Progenitor cell of endocrine pancreas (in vitro differentiated cells): ENCODE data around the gene SCO2. TPM values are rescaled to one million over a fixed set of nuclear protein-coding genes. Genes with fewer than 3 reads are reported as not detected.

Experiments
- DNase-seq: peaks from one replicate; pipeline ENCODE4 v3.0.0; 2021; ENCODE audit warnings: low spot score; ENCODE audit not compliant: unreplicated experiment
- H3K27ac Mint-ChIP-seq: 2 replicates; pipeline ENCODE4 v1.8.0; 2021; ENCODE audit warnings: mild to moderate bottlenecking, moderate library complexity, mixed read lengths
- H3K27me3 Mint-ChIP-seq: 2 replicates; pipeline ENCODE4 v1.8.0; 2021; ENCODE audit warnings: mixed read lengths
- H3K36me3 Mint-ChIP-seq: 2 replicates; pipeline ENCODE4 v1.8.0; 2022; ENCODE audit warnings: mixed read lengths; ENCODE audit not compliant: insufficient read depth
- H3K4me1 Mint-ChIP-seq: 2 replicates; pipeline ENCODE4 v1.8.0; 2021; ENCODE audit warnings: low read depth, mixed read lengths
- H3K4me3 Mint-ChIP-seq: 2 replicates; pipeline ENCODE4 v1.8.0; 2021; ENCODE audit warnings: low read depth, mild to moderate bottlenecking, moderate library complexity, mixed read lengths
- H3K9me3 Mint-ChIP-seq: 2 replicates; pipeline ENCODE4 v1.8.0; 2021; ENCODE audit warnings: low read depth, mixed read lengths
- CTCF ChIP-seq: fragments of 200-600 bp; sonication (generic); IDR thresholded peaks from one replicate; pipeline ENCODE4 v1.5.0; 2021; ENCODE audit warnings: antibody characterized with exemption, mild to moderate bottlenecking; ENCODE audit not compliant: unreplicated experiment
- total RNA-seq: library from RNA; stranded (reverse); gene quantifications from 2 replicates; pipeline ENCODE4 v1.2.1, GENCODE V29; 2021

Gene SCO2
- total RNA-seq, 1 donor from 2014 or later: 3.7 TPM

DNA sequence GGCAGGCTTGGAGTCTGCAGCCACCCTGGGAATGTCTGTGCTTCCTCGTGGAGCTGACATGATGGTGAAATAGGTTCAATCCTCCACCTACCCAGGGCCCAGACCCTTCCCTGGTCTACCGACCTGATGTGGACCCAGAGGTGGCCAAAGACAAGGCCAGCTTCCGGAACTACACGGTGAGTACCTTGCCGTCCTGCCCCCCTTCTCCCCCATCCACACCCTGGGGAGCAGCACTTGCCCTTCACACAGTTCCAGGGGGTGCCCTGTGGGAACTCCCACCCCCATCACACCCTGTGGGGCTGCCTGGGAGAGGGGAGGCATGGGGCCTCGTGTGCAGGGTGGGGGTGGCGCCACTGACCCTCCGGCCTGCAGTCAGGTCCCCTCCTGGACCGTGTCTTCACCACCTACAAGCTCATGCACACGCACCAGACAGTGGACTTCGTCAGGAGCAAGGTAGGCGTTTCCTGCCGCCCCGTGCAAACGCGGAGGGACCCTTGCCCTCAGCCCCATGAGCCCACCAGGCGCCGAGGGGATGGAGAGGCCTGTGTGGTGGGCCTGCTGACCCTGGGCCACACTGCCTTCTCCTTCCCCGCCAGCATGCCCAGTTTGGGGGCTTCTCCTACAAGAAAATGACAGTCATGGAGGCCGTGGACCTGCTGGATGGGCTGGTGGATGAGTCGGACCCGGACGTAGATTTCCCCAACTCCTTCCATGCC is 38.0 kb downstream of the SCO2 start:
- Mint-ChIP-seq H3K4me3 (no peak overlapping the region), H3K27me3 (peaks cover 30% of the 10 kb centered on the region), H3K27ac (no peak overlapping the region), H3K4me1 (no peaks in the 10 kb centered on the region), H3K36me3 (no peaks in the 10 kb centered on the region), H3K9me3 (no peaks in the 10 kb centered on the region)
- TF ChIP-seq CTCF: no peak
- DNase-seq: no peak

GRCh38 chr22:50486561-50487289 is 38.7 kb downstream of the SCO2 start, which contains the start of gene MIOX:
Gene MIOX (plus strand): TSS chr22:50486859. CDS start chr22:50486898, 39 bp downstream.
- Mint-ChIP-seq H3K9me3 (no peaks in the 10 kb centered on the region), H3K27ac (peak within 1 kb of the TSS; percentile 69), H3K27me3 (peaks cover 30% of the 10 kb centered on the region), H3K4me1 (no peaks in the 10 kb centered on the region), H3K36me3 (no peaks in the 10 kb centered on the region), H3K4me3 (no peak within 1 kb of the TSS)
- no peak for DNase-seq
- TF ChIP-seq CTCF: no peak

GRCh38 chr22:50485221-50486131 is 39.9 kb downstream of the SCO2 start:
- no peaks in the 10 kb centered on the region for H3K36me3 Mint-ChIP-seq
- peaks cover 29% of the 10 kb centered on the region for H3K27me3 Mint-ChIP-seq

DNA sequence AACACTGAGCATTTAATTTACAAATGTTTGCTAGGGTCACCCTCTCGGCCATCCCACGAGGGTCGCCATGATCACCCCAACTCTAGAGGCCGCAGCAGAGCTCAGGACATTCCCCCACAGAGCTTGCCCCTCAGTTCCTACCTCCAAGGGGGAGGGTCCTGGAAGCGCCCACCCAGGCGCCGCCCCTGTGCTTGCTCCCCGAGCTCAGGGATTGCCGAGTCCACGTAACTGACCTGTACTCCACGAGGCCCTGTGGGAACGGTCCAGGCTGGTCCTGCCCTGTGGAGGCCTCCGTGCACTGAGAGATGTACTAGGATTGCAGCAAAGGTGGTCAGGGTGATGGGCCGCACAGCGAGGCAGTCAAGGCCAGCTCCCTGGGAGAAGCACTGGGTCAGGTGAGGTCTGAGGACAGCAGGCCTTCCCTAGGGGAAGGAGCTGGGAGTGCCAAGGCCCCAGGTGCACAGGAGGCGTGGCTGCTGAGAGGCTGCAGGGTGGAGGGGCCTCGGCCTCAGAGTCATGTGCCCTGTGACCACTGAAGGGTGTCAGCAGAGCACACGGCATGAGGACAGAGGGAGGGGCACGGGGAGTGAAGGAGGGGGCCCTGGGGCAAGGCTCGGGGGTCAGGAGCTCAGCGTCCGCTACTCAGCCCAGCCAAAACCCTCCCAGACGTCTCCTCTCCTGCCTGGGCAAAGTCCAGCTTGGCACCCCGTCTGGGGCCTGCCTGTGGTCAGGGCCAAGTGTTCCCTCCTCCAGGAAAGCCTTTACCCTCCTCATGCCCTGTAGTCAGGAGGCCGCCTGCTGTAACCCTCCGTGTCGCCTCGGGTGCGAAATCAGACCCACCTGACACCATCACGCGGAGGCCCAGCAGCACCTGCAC is 41.2 kb downstream of the SCO2 start:
- no peaks in the 10 kb centered on the region for H3K36me3 Mint-ChIP-seq
- H3K4me3 Mint-ChIP-seq: no peak overlapping the region
- no peak for DNase-seq
- no peak for TF ChIP-seq CTCF
- H3K9me3 Mint-ChIP-seq: no peaks in the 10 kb centered on the region
- H3K4me1 Mint-ChIP-seq: no peaks in the 10 kb centered on the region
- H3K27me3 Mint-ChIP-seq: peaks cover 41% of the 10 kb centered on the region
- no peak overlapping the region for H3K27ac Mint-ChIP-seq

More at GRCh38 chr22:50485221-50486131, 39.9 kb downstream of the SCO2 start:
- no peak for TF ChIP-seq CTCF
- no peak overlapping the region for H3K4me3 Mint-ChIP-seq
- peak overlapping the region; percentile 69 for H3K27ac Mint-ChIP-seq
- DNase-seq: no peak
- no peaks in the 10 kb centered on the region for H3K9me3 Mint-ChIP-seq
- no peaks in the 10 kb centered on the region for H3K4me1 Mint-ChIP-seq
